NK-92 (cell line): ENCODE measurements around the gene KEL.

Source experiments
- DNase-seq: peaks from one replicate; lab custom pipeline; 2025; ENCODE audit not compliant: unreplicated experiment; lab: John Stamatoyannopoulos, UW

KEL gene

DNA sequence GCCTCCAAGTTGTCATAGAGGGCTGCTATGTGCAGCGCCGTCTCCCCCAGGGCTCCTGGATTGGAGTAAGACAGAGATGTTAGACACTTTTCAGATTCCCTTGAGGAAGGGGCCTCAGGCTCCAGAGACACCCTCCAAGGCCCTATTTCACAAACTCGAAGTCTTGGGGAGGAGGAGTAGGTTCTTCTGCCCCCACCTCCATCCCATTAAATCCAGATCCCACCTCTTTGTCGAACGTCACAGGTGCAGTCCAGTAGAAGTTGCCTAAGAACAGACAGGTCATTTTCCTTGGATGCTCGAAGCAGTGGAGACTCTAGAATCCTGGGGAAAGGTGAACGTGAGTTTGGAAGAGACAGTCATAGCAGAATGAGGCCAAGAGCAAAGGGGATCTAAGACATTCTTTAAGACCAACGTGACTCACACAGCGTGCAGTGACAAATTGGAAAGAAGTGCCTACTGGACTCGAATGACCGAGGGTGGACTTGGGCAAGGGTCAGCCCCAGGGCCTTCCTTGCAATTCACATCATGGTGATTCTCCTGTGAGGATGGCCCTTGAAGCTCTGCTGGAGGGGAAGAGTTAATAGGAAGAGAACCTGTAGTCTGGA is 31.9 kb downstream of the KEL start:
- DNase-seq, result no peak

DNA sequence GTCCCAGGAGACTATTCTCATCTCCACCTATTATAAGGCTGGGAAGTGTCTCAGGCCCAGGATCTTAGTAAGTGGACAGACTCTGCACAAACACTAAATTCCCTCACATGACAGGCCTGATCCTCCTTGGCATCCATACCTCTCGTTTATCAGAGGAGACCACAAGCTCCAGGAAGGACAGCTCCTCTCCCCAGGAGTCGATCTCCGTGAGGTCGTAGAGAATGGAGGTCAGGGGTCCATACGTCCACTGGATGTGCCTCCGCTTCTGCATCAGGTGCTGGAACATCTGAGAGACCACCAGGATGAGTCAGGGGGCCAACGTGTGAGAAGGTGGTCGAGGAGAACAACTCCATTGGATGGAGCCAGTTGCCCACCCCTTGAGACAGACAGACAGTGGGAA is 34.2 kb downstream of the KEL start:
- DNase-seq, result no peak

DNA sequence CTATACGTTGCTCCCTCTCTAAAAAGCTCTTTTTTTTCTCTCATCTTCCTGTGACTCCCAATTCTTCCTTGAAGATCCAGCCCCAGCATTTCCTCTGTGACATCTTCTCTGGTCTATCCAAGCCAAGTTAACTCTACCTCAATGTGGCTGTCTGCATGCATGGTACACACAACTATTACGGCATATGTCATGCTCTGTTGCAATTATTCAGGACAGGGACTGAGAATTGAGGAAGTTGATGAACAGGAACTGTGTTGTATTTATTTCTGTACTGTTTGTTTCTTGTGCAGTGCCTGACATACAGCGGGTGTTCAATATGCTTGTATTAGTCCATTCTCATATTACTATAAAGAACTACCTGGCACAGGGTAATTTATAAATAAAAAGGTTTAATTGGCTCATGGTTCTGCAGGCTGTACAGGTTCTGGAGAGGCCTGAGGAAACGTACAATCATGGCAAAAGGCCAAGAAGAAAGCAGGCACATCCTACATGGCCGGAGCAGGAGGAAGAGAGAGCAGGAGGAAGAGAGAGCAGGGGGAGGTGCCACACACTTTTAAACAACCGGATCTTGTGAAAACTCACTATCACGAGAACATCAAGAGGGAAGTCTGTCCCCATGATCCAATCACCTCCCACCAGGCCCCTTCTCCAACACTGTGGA is 34.9 kb downstream of the KEL start:
- DNase-seq, result no peak

DNA sequence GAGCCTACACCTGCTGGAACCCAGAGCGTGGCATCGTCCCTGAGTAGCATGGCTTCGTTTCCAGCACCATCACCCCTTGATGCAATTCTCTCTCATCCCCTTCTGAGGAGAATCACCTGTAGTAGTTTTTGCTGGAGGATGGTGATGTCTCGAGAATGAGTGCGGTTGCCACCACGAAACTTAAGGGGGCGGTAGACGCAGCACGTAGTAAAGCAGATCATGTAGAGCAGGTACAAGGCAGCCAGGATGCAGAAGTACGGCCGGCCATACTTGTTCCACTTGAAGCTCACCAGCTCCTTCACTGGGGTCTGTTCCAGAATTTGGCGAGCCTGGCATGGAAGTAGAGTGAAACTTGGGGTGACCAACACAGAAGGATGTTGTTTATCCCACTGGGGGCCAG is 36.8 kb downstream of the KEL start:
- DNase-seq, result no peak

DNA sequence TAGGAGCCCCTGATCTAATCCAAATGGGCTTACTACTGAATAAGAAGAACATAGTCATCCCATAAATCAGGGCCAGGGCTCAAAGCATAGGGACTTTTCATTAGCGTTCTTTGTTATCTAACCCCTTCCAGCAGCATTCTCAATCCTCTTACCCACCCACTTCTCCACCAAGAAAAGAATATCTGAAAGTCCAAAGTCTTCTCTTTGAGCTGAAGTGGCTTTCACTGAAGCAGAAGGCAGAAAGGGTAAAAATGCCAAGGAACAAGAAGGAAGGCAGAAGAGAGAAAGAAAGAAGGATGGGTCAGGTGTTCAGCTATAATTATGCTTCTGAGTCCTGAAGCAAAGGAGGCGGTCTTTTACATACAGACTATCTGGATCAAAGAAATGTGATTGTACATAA is 38.8 kb downstream of the KEL start:
- DNase-seq, result no peak

DNA sequence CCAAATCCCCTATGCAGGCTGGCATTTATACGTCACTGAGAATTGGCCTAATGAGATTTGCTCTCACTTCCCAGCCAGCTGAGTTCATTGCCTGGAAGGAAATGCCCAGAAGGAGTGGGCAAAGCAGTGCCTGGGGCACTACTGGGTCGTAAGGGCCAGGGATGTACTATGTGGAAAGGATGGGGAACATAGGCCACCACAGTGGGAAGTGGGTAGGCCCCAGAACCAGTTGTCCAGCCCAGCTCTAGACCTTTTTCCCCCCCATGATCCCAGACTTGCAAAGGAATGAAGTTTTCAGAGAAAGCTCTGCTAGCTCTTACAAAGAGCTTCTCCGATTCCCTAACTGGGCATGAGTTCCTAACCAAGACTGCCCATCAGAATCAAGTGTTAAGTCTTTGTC is 42.5 kb downstream of the KEL start:
- no peak for DNase-seq

DNA sequence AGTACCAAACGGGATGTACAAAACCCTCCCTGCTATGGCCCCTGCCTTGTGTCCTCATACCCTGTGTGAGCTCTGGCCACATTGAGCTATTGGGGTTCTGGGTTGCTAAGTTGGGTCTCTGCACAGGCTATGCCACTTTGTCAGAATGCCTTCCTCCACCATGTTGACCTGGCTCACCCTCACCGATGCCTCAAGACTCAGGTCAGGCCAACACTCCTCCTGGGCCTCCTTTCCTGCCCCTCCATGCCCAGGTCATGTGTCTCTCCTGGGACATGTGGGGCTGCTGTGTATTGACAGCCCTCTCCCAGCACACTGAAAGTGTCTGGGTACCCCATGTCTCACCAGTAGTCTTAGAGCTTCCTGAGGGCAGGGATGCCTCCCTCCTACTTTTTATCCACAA is 43.3 kb downstream of the KEL start:
- no peak for DNase-seq

DNA sequence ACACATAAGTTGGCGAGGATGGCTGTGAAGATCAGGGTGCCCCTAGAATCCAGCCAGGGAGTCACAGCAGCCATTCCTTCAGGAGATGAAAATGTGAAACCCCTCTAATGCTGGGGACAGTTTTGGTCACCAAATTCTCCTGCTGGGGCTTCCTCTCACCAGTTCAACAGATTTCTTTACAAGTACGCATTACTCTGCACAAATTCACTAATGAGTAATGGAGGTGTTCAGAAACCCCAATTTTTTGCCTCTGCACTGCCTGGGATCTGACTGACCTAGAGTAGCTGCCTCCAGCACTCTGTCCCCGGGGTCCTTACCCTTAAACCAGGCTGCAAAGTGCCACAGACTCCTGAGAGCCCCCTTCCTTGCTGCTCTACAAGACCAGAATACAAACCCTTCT is 44.7 kb downstream of the KEL start:
- no peak for DNase-seq

DNA sequence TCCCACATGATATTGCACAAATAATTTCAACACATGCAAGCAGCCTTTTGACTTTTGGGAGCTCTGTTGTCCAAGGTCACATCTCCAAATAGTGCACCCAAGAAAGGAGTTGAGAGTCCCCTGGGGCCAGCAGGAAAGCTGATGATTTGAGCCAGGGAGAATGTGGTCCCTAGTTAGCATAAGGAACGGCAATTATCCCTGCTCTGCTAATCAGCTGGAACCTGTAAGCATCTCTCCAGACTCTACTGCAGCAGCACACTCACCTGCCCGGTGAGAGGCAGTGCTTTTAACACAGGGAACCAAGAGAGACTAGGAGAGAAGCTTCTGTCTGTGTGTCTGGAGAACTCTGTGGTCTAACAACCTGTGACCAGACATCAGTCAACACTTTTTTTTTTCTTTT is 45.7 kb downstream of the KEL start:
- no peak for DNase-seq

DNA sequence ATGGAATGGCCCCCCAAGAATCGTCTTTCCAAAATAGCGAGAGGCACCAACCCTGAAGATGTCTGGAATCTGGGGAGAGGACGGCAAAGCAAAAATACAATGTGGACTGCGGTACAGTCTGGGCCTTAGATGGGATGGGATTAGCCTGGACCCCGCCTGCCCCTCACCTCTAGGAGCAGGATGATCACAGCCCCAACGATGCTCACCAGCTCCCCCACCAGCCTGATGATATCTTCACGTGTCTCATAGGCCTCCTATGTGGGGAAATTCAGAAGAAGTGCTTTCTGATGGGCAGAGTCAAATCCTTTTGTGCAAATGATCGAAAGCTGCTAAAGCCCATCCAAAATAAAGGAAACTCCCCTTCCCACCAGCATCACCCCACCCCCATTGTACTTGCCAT is 46.8 kb downstream of the KEL start:
- no peak for DNase-seq

DNA sequence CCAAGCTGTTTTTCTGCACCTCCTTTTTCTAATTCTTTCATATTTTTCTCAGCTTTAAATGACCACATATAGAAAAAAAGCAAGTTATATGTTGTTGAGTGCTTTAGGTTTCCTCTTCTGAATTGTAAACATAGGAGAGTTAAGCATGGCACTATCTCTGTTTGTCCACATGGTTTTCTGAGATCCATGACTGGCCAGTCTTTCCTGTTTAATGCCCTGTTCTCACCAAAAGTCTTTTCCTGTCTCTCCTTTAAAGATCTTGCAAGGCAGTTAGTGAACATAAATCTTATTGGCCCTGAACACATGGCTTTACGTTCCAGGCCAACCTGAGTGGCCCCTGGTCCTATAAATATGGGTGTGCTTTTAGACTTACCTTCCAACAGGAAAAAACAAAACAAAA is 48.0 kb downstream of the KEL start:
- DNase-seq, result no peak

DNA sequence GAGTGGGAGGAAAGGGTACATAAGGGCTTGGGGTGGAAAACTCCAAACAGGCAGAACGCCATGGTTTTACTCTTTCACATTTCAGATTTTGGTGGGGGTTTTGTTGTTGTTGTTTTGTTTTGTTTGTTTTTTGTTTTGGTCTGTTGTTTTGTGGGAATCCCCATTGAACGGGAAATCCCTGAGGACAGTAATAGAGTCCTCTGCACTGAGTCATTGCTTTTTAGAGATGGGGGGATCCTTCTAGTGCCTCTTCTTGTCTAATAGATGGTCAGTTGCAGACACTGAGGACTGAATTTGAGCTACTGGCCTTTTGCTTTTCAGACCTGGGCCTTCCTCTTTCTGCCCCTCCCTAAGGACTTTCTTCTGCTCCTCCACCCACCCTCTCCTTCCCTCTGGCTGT is 48.6 kb downstream of the KEL start:
- no peak for DNase-seq

DNA sequence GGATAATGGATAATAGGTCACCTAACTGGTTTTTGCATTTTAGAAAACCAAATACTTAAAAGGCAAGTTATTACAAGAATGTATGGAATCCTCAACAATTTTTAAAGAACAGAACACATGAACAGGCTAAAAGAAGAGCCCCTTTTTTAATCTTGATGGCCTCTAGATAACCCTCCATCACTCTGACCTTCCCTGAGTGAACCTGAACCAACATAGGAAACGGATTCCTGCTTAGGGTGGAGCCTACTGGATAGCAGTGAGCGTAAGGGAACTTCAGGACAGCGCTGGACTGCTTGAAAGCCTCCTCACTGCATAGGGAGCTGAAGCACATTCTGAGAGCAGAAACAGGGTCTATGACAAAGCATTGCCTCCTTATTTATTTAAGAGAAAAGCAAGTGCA is 49.1 kb downstream of the KEL start:
- DNase-seq, result no peak

DNA sequence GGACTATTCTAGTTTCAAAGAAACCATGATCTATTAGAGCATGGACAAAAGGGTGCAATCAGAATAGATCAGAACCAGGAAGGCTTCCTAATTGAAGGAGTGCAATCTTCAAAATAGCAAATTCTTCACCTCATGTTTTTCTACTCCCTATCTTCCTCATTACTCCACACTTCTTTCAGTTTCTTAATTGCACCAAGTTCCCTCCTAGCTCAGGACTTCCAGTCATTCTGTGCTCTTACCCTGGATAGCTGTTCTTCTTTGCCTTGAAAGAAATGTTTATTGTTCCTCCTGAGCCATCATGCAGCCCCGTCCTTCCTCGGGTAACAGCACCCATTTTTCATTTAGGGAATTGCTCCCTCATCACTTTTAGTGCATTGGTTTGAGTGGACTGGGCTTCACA is 51.7 kb downstream of the KEL start:
- no peak for DNase-seq

DNA sequence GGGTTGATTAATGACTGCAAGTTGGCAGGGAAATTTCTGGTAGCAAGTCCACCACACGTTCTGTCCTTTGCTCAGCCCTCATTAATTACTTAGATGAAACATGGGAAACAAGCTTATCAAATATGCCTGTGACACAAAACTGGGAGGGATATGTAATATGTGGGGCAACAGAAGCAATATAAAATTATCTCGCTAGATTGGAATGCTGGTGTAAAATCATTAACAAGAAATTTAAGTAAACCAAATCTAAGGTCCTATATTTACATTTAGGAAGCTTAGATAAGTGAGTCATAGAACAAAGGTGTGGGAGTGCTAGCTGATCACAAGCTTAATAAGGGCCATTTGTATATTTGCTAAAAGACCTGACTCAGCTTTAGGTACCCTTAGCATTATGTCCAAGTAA is 52.1 kb downstream of the KEL start:
- no peak for DNase-seq

DNA sequence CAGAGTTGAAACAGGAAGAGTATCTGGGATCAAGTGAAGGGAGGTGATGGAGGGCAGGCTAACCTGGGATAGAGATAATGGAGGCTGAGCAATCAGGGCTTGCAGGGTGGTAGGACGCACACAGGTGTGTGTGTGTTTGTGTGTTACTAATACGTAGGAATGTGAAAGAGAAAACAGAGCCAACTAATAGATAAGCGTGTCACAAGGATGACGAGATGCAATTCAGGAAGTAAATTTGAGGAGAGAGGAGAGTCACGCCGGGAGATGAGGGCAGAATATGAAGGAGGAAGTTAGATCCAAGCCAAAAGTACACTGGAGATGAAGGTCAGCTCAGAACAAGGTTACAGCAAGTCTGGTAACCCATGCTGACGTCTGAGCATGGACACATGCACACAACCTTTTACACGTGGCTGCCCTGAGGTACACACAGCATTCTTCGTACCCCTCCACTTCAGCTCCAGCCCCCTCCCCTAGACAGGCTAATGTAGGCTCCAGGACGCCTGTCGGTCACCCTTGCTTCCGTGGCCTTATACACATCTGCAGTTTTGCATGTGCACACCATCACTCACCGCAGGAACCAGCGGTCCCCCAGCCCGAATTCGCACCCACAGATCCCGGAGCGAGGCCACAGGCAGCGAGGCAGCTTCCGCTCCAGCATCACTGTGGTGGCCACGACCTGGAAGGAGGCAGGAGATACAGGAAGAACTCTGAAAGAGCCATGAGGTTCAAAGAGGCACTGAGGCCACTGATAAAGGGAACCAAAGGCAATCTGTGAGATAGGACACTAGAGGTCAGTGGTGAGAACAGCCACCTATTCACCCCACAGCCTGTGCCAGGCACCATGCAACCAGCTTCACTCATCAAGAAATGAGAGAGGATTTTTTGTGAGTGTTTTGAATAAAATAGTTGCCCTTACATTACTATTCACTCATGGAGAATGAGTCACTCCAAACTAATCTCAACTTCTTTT is 53.0 kb downstream of the KEL start:
- no peak for DNase-seq

DNA sequence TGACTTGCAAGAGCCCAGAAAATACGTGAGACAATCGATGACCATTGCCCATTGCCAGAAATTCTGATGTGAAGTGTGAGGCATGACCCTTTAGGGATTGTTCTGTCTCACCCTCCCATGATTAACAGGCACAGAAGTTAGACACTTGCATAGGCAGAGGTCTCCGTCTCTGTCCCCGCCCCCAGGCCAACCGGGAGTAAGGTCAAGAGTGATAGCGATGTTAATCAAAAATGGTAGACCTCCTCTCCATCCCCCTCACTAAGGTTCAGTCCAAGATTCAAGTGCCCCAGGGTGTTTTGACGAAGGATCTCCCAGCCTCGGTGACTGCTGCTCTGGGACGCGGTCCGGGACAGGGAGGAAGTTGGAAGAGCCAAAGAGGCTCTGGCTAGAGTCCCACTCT is 53.9 kb downstream of the KEL start:
- no peak for DNase-seq

DNA sequence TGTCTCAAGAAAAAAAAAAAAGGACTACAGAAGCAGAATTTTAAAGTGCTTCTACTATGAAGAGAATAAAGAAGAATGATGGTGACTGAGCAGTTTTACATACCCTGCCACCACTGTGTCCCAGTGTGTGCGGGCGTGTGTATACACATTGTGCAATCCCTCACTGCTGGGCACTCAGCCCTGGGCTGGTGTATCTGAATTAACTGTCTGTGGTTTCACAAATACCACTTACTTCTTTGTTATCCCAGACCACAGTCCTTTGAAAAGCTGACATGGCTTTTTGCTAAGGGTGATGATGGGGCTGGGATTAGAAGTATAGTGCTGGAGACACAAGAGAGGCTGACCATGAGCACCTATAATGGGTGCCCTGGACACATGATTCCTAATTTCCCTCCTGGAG is 55.5 kb downstream of the KEL start:
- DNase-seq, result no peak

DNA sequence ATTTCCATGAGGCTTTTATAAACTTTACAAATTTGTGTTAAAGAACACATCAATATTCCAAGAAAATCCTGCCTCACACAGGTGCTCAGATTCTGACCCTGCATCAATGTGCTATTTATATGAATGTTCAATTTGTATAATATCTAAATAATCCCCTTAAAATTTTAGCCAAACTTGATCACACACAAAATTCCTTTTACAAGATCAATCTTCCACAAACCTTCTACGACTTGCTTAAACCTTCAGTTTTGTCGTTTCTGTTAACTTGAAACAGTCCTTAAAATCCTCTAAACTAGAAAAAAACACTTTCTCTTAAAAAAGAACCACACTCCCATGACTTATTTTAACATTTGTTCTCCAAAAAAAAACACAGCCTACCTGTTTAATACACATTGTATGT is 56.4 kb downstream of the KEL start:
- DNase-seq, result no peak

DNA sequence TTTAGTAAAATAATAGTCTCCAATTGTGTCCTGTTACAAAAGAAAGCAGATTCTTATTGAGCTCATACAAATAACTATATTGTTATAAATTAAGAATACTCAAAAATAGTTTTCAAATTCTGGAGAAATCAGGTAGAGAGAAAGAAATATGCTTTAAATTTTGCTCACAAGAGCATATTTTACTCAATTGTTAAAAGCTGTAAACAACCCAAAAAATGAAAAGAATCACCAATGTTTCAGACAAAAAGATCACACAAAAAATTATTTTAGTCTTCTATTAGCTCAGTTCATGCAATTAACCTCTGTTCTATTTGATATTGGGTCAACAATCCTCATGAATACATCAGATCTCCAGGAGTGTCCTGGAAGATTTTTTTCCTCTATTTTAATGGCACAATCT is 58.0 kb downstream of the KEL start:
- no peak for DNase-seq

DNA sequence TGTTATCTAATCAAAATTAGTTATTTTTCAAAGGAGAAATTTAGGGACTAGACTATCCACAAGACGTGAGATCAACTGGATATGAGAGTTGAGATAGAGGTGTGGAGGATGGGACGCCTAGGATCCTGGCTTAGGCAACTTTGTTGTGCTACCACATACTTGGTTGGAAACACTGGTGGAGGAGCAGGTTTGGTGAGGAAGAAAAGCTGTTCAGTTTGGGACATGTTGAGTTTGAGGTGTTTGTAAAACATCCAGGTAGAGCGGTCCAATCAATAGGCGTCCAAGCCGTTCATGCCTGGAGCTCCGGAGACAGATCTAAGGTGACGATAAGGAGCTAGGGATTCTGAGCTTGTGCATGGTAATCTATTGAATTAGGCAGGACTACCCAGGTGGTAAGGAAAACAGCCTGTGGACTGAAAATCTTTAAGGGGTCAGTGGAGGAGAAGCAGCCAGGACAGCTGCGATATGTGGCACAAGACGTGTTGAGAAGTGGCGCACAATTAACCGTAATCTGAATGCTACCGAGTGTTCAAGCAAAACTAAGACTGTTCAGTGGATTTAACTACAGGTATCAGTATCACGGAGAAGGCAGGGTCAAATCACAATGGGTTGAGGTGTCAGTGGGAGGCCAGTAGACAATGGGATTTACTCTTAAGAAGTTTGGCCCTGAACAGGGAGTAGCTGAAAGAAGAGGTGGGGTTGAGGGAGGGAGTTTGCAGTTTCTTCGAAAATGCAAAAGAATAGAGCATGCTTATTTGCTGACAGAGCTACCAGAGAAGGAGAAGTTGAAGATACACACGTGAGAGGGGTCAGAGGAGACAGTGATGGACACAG is 60.5 kb downstream of the KEL start:
- no peak for DNase-seq
